ENCODE results near the gene KRT1. TPM values are rescaled to one million over a fixed set of nuclear protein-coding genes. Genes with fewer than 3 reads are reported as not detected.
A peak's percentile ranks its signal among the peaks of the same experiment; 100 is the strongest.

KRT1 gene
- polyA plus RNA-seq, 2 of the 4 experiments (the other 2 are of a cell fraction), result not detected

DNA sequence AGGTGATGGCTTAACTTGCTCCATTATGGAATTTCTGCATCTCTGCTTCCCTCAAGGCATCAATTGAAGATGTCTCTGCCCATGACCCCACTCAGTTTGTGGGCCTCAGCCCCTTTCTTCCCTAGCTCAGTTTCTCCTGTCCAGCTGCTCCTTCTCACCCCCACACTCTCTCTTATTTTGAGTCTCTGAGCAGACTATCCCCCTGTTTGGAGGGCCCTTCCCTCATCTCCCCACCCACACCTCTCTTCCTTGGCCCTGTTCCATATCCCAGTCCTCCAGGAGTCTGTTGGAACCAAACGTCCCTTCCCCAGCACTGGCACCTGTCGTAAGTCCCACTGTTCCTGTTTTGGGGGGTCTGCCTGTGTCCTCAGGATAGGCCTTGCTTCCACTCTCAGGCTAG, 8.3 kb upstream of the KRT1 start (continued):
- no peak for TF ChIP-seq HES2 (IDR thresholded peaks at IDR 0.05)
- TF ChIP-seq CEBPB (IDR thresholded peaks at IDR 0.05), result no peak
- no peak for TF ChIP-seq EP300 (IDR thresholded peaks at IDR 0.05)
- no peak for TF ChIP-seq REST (IDR thresholded peaks at IDR 0.05)
- no peak for TF ChIP-seq CHD4 (IDR thresholded peaks at IDR 0.05; ENCODE audit: borderline replicate concordance)
- TF ChIP-seq RAD21 (conservative IDR thresholded peaks at IDR 0.05 in 1 of 2, IDR thresholded peaks at IDR 0.05 in 1 of 2), result no peak
- TF ChIP-seq, protein P1, sequence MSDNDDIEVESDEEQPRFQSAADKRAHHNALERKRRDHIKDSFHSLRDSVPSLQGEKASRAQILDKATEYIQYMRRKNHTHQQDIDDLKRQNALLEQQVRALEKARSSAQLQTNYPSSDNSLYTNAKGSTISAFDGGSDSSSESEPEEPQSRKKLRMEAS (IDR thresholded peaks at IDR 0.05), result no peak
- TF ChIP-seq ATOH8 (CRISPR knock-in tag; IDR thresholded peaks at IDR 0.05; ENCODE audit: low read depth), result no peak
- TF ChIP-seq GATA3 (IDR thresholded peaks at IDR 0.05; ENCODE audit: borderline replicate concordance), result no peak

- Histone ChIP-seq H3K4me2 (no peak overlapping the region), H3K4me1 (no peaks in the 10 kb centered on the region), H3K4me3 (no peak overlapping the region), H3K27ac (no peak overlapping the region), H3K9me3 (no peaks in the 10 kb centered on the region)
- ChIA-PET POLR2A (no interaction called here), CTCF (interaction anchor here (1.1 to 2.5 kb wide), 5 partner anchors 23 to 192 kb away, joined by 3 to 9 read pairs (median 3); no protein-coding TSS in a partner anchor)
- FAIRE-seq (no peak), DNase-seq (ENCODE audit: low read depth in 1 of 2, low spot score in 1 of 2) (peak in 1 of 2 experiments; percentile 11), ATAC-seq (no peak)
- WGBS (ENCODE audit: missing lambda C conversion rate), result 62% methylated on average over 8 of the region's 8 CpGs
- TF ChIP-seq SREBF2 (IDR thresholded peaks at IDR 0.05) (no peak), HOXA7 (CRISPR knock-in tag; IDR thresholded peaks at IDR 0.05) (no peak), ZC3H11A (IDR thresholded peaks at IDR 0.05) (no peak)
Measured at GRCh38 chr12:52687497-52688385, 7.5 kb upstream of the KRT1 start.

DNA sequence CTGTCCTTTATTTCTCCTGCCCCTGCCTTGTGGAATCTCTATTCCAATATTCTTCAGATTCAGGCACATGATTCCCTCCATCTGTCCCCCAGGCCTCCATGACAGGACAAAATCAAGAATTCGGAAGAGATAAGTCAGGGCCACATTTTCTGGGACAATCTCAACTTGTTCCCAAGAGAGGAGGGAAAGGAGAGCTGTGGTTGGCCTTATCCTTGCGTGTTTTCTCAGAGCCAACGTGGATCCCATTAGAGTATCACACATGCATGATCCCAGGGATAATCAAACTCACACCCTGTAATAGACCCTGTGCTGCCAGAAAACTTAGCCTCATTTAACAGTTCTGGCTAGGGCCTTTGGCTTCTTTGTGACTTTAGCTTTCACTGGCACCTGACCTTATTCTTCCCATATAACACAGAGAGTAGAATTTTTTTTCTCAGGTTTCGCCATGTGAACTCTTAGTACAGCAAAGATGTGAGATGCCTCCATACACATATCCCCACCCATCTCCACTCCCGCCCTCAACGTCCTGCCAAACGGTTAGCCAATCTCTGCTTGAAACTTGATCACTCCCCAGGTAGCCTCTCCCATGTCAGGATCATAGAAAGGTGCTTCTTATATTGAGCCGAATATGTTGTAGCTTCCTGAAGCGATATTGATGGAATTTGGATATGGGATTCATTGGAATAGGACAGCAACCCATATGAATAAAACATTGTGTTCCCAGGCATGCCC, 6.7 kb upstream of the KRT1 start:
- no peak overlapping the region for H3K4me2 ChIP-seq
- H3K9me3 ChIP-seq, result no peaks in the 10 kb centered on the region
- POLR2A ChIA-PET, result no interaction called here
- FAIRE-seq, result no peak
- 77% methylated on average over 9 of the region's 9 CpGs for WGBS (ENCODE audit: missing lambda C conversion rate)
- H3K4me1 ChIP-seq, result no peaks in the 10 kb centered on the region
- CTCF ChIA-PET, result interaction anchor here (0.9 to 2.5 kb wide), 6 partner anchors 20 to 193 kb away, joined by 3 to 9 read pairs (median 3); no protein-coding TSS in a partner anchor
- H3K27ac ChIP-seq, result no peak overlapping the region
- no peak overlapping the region for H3K4me3 ChIP-seq
- no peak for DNase-seq (ENCODE audit: low read depth in 1 of 2, low spot score in 1 of 2)
- ATAC-seq, result no peak
- TF ChIP-seq CHD4 (IDR thresholded peaks at IDR 0.05; ENCODE audit: borderline replicate concordance) (no peak), ATOH8 (CRISPR knock-in tag; IDR thresholded peaks at IDR 0.05; ENCODE audit: low read depth) (no peak), EP300 (IDR thresholded peaks at IDR 0.05) (no peak), NFE2L2 (conservative IDR thresholded peaks at IDR 0.05; ENCODE audit: low read length) (no peak), MAFK (IDR thresholded peaks at IDR 0.05; ENCODE audit: partially characterized antibody) (no peak), RARB (CRISPR knock-in tag; IDR thresholded peaks at IDR 0.05) (no peak), FOSL2 (IDR thresholded peaks at IDR 0.05) (no peak), FOSL2 (CRISPR knock-in tag; IDR thresholded peaks at IDR 0.05) (no peak), CBX2 (IDR thresholded peaks at IDR 0.05; ENCODE audit: borderline replicate concordance, low read depth) (no peak), KDM5A (IDR thresholded peaks at IDR 0.05) (no peak), POLR2A (IDR thresholded peaks at IDR 0.05; ENCODE audit: low read length) (no peak), HDAC2 (IDR thresholded peaks at IDR 0.05) (no peak), TFCP2L1 (CRISPR knock-in tag; IDR thresholded peaks at IDR 0.05) (no peak), BCL3 (IDR thresholded peaks at IDR 0.05) (no peak), FOXS1 (CRISPR knock-in tag; IDR thresholded peaks at IDR 0.05) (no peak), CTCF (IDR thresholded peaks at IDR 0.05) (no peak)
